K562 treated with DMSO at 1 percent for 4 hours (cell line): ENCODE results near the gene MZT2A. TPM values are rescaled to one million over a fixed set of nuclear protein-coding genes. Genes with fewer than 3 reads are reported as not detected.

Experiments used
- total RNA-seq: library from RNA; unstranded; fragments of 300-600 nt; gene quantifications from 2 replicates; pipeline ENCODE4 v1.2.3, GENCODE V29; 2022; ENCODE audit not compliant: insufficient read depth

Gene MZT2A
- total RNA-seq, result 357 and 526 TPM in 2 replicates

GRCh38 chr2:131492015-131492417, at the start of gene MZT2A:
MZT2A (minus strand) TSS chr2:131492397; CDS start chr2:131492376, 21 bp downstream.

GRCh38 chr2:131527131-131528001, 35.2 kb upstream of the MZT2A start, which contains the start of gene CCDC74A:
CCDC74A (plus strand) TSS chr2:131527888; CDS start chr2:131527971, 83 bp downstream.

GRCh38 chr2:131475831-131476230, 16.4 kb downstream of the MZT2A start, which contains the start of gene TUBA3D:
TUBA3D (plus strand) TSS chr2:131476119; CDS start chr2:131476200, 81 bp downstream.

Other genes starting within 250 kb of the MZT2A start
- not detected in 2 replicates for gene RAB6D, start 128.2 kb downstream of the MZT2A start, total RNA-seq
- gene TUBA3D, start 16.3 kb downstream of the MZT2A start, total RNA-seq, result not detected in 2 replicates
- gene CCDC74A, start 35.5 kb upstream of the MZT2A start, total RNA-seq, result 15.0 and 16.6 TPM in 2 replicates